Adrenal gland (tissue), 5 donors: ENCODE results near the gene HSPB1.

ENCODE experiments used
- CTCF ChIP-seq, 6 experiments: fragments of 450-650 bp in 4 of 6; fragments of 200-600 bp in 2 of 6; sonication (generic) in 1 of 6; IDR thresholded peaks; 1 replicate in 5 of 6; 2 replicates in 1 of 6; pipeline versions ENCODE4 v1.5.1 to v1.8.0; 2016 to 2021; ENCODE audit warnings: antibody characterized with exemption in 6 of 6, mild to moderate bottlenecking in 2 of 6, moderate library complexity in 1 of 6
- POLR2A ChIP-seq, 2 donors: fragments of 450-650 bp; IDR thresholded peaks; one replicate each; pipeline ENCODE4 v1.6.1; 2017; ENCODE audit warnings: antibody characterized with exemption in 2 of 2, mild to moderate bottlenecking in 2 of 2, moderate library complexity in 1 of 2
- donor health status: DM: no; HTN: no; CAD: no.

DNA sequence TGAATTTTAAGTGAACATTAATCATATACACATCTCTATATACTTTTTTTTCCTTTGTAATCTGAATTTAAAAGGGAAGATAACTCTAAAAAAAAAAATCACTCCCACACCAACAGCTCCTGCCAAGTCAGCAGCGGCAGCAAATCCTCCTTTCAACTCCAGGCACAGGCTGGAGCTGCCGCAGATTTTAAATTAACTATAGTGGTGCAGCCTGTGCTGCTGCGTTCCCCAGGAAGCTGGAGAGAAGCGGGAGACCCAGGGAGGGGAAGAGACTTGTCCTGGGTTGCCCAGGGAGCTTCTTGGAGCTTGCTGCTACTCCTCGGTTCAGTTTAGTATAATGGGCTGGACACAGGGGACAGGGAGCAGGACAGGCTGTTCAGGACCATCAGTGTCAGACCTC is 32.6 kb upstream of the HSPB1 start:
- TF ChIP-seq CTCF (IDR thresholded peaks at IDR 0.05) (no peak), POLR2A (IDR thresholded peaks at IDR 0.05) (no peak)
